ENCODE data around the gene CLIC4. TPM values are rescaled to one million over a fixed set of nuclear protein-coding genes. Genes with fewer than 3 reads are reported as not detected.
"Not testable (repeated sequence)": the region's sequence is repeated elsewhere in the genome, so short reads cannot be mapped to it uniquely, and the experiment has no call there.

The CLIC4 gene
- total and polyA plus RNA-seq, 9 of the 15 experiments (the other 6 are each of a cell fraction or from before 2014, with no cell fraction given): 16.0 to 67.5 (median 38.4) TPM

DNA sequence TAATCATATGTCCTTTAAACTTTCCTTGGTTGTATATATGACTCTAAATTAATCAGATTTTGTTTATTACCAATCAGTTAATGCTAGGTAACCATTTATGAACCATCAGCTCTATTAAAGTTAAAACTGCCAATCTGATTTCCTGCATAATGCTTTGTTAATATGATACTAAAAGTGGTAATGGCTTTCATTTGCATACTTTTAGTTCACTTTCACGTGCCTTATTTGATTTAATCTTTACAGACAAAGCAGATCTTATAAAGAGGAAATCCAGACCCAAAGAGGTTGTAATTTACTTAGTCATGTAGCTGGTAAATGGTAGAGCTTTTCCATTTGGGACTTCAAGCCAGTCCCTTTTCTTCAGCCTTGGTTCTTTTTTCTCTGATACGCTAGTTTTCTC, 61.3 kb downstream of the CLIC4 start (continued):
- no peak for TF ChIP-seq SIRT6 (IDR thresholded peaks at IDR 0.05; ENCODE audit: low read depth, low read length)

GRCh38 chr1:24811494-24811893, 66.2 kb downstream of the CLIC4 start:
- H3K4me2 ChIP-seq (ENCODE audit: insufficient read depth, low read length); intact Hi-C loops (cut with micrococcal nuclease); H2AFZ ChIP-seq (ENCODE audit: low read depth, low read length); POLR2A ChIA-PET; H3K36me3 ChIP-seq (ENCODE audit: control insufficient read depth, insufficient read depth, low read length); ATAC-seq; H3K9ac ChIP-seq (ENCODE audit: insufficient read depth in 1 of 2, low read depth in 2 of 2, low read length in 2 of 2); H3K9me3 ChIP-seq (replicated peaks; ENCODE audit: control insufficient read depth, insufficient read depth, low read depth, low read length); CTCF ChIA-PET (ENCODE audit: low intra/inter-chr PET ratio); H3K79me2 ChIP-seq (ENCODE audit: control insufficient read depth, insufficient read depth, low read length); BruUV-seq (replicated peaks); H4K20me1 ChIP-seq (replicated peaks; ENCODE audit: control insufficient read depth, insufficient read depth, low read length); in situ Hi-C loops (cut with MboI); FAIRE-seq; H3K4me1 ChIP-seq (replicated peaks in 1 of 2; ENCODE audit: control insufficient read depth in 2 of 2, insufficient read depth in 2 of 2, low read length in 2 of 2); H3K27ac ChIP-seq (ENCODE audit: extremely low read depth, low read depth, low read length); H3K9me1 ChIP-seq (ENCODE audit: control insufficient read depth, insufficient read depth, low read length); H3K4me3 ChIP-seq; H3K27me3 ChIP-seq (ENCODE audit: control insufficient read depth in 2 of 2, insufficient read depth in 2 of 2, low read length in 2 of 2); DNase-seq (ENCODE audit: extremely low read depth in 1 of 4, low spot score in 3 of 4): not testable (repeated sequence)
- peak; percentile 84 for TF ChIP-seq ZNF121 (CRISPR knock-in tag; conservative IDR thresholded peaks at IDR 0.05)
- WGBS (ENCODE audit: insufficient coverage, low coverage, missing lambda C conversion rate): 77% methylated on average over 3 of the region's 3 CpGs

GRCh38 chr1:24820221-24820620, 75.0 kb downstream of the CLIC4 start:
- POLR2A ChIA-PET: interaction anchor here (0.6 to 0.9 kb wide), 2 partner anchors 130 to 170 kb away, joined by 3 read pairs; no protein-coding TSS in a partner anchor
- H2AFZ ChIP-seq (ENCODE audit: low read depth, low read length); intact Hi-C loops (cut with micrococcal nuclease); H3K9me3 ChIP-seq (replicated peaks; ENCODE audit: control insufficient read depth, insufficient read depth, low read depth, low read length); DNase-seq (ENCODE audit: extremely low read depth in 1 of 4, low spot score in 3 of 4); H4K20me1 ChIP-seq (replicated peaks; ENCODE audit: control insufficient read depth, insufficient read depth, low read length); BruUV-seq (replicated peaks); H3K4me1 ChIP-seq (replicated peaks in 1 of 2; ENCODE audit: control insufficient read depth in 2 of 2, insufficient read depth in 2 of 2, low read length in 2 of 2); CTCF ChIA-PET (ENCODE audit: low intra/inter-chr PET ratio); H3K9me1 ChIP-seq (ENCODE audit: control insufficient read depth, insufficient read depth, low read length); in situ Hi-C loops (cut with MboI); FAIRE-seq; H3K36me3 ChIP-seq (ENCODE audit: control insufficient read depth, insufficient read depth, low read length); H3K27ac ChIP-seq (ENCODE audit: extremely low read depth, low read depth, low read length); H3K4me2 ChIP-seq (ENCODE audit: insufficient read depth, low read length); ATAC-seq; H3K9ac ChIP-seq (ENCODE audit: insufficient read depth in 1 of 2, low read depth in 2 of 2, low read length in 2 of 2); H3K79me2 ChIP-seq (ENCODE audit: control insufficient read depth, insufficient read depth, low read length); H3K27me3 ChIP-seq (ENCODE audit: control insufficient read depth in 2 of 2, insufficient read depth in 2 of 2, low read length in 2 of 2); H3K4me3 ChIP-seq: not testable (repeated sequence)
- WGBS (ENCODE audit: insufficient coverage, low coverage, missing lambda C conversion rate): 29% methylated on average over 1 of the region's 1 CpG
- peak; percentile 76 for TF ChIP-seq ZNF121 (CRISPR knock-in tag; conservative IDR thresholded peaks at IDR 0.05)

Data from K562 (cell line).